GM21529 (cell line): ENCODE measurements around the gene CHN2.

Experiments used
- ATAC-seq: cut with Tn5 transposase; IDR thresholded peaks from one replicate; pipeline ENCODE4 v1.9.1; 2021; ENCODE audit not compliant: unreplicated experiment

Gene CHN2

GRCh38 chr7:29359482-29360093 lies 165.0 kb downstream of the CHN2 start:
- ATAC-seq, result no peak

- no peak for ATAC-seq
These were observed 166.4 kb downstream of the CHN2 start for GRCh38 chr7:29360633-29361625.

- ATAC-seq, result no peak
These were observed 167.8 kb downstream of the CHN2 start for GRCh38 chr7:29362380-29362779.

GRCh38 chr7:29363636-29364425 lies 169.3 kb downstream of the CHN2 start:
- no peak for ATAC-seq

- no peak for ATAC-seq
These were observed 170.1 kb downstream of the CHN2 start for GRCh38 chr7:29364661-29365060.

GRCh38 chr7:29365423-29365822 lies 170.8 kb downstream of the CHN2 start:
- no peak for ATAC-seq

- ATAC-seq, result no peak
These were observed 173.2 kb downstream of the CHN2 start for GRCh38 chr7:29367784-29368183.

GRCh38 chr7:29369909-29370488 lies 175.4 kb downstream of the CHN2 start:
- no peak for ATAC-seq

GRCh38 chr7:29370531-29371314 lies 176.1 kb downstream of the CHN2 start:
- ATAC-seq, result no peak

- no peak for ATAC-seq
These were observed 176.9 kb downstream of the CHN2 start for GRCh38 chr7:29371472-29371871.

- no peak for ATAC-seq
These were observed 177.9 kb downstream of the CHN2 start for GRCh38 chr7:29372351-29373090.

- ATAC-seq, result no peak
These were observed 181.3 kb downstream of the CHN2 start for GRCh38 chr7:29375641-29376562.

GRCh38 chr7:29377718-29378117 lies 183.1 kb downstream of the CHN2 start:
- ATAC-seq, result no peak

GRCh38 chr7:29379551-29379950 lies 185.0 kb downstream of the CHN2 start:
- no peak for ATAC-seq

GRCh38 chr7:29381206-29382094 lies 186.9 kb downstream of the CHN2 start:
- no peak for ATAC-seq

GRCh38 chr7:29384277-29384676 lies 189.7 kb downstream of the CHN2 start:
- ATAC-seq, result no peak

GRCh38 chr7:29385214-29385814 lies 190.7 kb downstream of the CHN2 start:
- ATAC-seq, result no peak
